Forelimb muscle (tissue), 1 donor: ENCODE results near the gene SAMD7. TPM values are rescaled to one million over a fixed set of nuclear protein-coding genes. Genes with fewer than 3 reads are reported as not detected.
A peak's percentile ranks its signal among the peaks of the same experiment; 100 is the strongest.

ENCODE experiments used
- DNase-seq: peaks from one replicate; pipeline ENCODE4 v3.0.0-alpha.2; 2013; ENCODE audit warnings: low read depth
- polyA plus RNA-seq: library from polyadenylated mRNA; unstranded; fragments of 120-200 nt; gene quantifications from one replicate; pipeline ENCODE4 v1.2.1, GENCODE V29; 2013; ENCODE audit not compliant: insufficient read length

SAMD7 gene
- polyA plus RNA-seq, 1 donor, result not detected

- DNase-seq, result no peak
Observed at GRCh38 chr3:169965562-169966427, 54.4 kb downstream of the SAMD7 start.

GRCh38 chr3:169966428-169966950 is 55.1 kb downstream of the SAMD7 start, which contains the start of gene SEC62:
TSS of gene SEC62 (plus strand) at chr3:169966807. CDS start at chr3:169966823, 16 bp downstream.
- peak; percentile 78 for DNase-seq

GRCh38 chr3:169966951-169967915 is 55.9 kb downstream of the SAMD7 start:
- no peak for DNase-seq

GRCh38 chr3:169968224-169968885 is 57.0 kb downstream of the SAMD7 start:
- no peak for DNase-seq

- no peak for DNase-seq
Observed at GRCh38 chr3:169969174-169970095, 58.1 kb downstream of the SAMD7 start.

GRCh38 chr3:169970847-169971246 is 59.5 kb downstream of the SAMD7 start:
- no peak for DNase-seq

- DNase-seq, result no peak
Observed at GRCh38 chr3:169971522-169971921, 60.1 kb downstream of the SAMD7 start.

- DNase-seq, result no peak
Observed at GRCh38 chr3:169980055-169980454, 68.7 kb downstream of the SAMD7 start.

- DNase-seq, result no peak
Observed at GRCh38 chr3:169984292-169984691, 72.9 kb downstream of the SAMD7 start.

Other genes with a start within 250 kb of the SAMD7 start
- 13.8 TPM for gene MECOM, start 247.9 kb upstream of the SAMD7 start, polyA plus RNA-seq
- 0.35 TPM for gene TERC, start 146.5 kb upstream of the SAMD7 start, polyA plus RNA-seq
- gene ACTRT3, start 142.0 kb upstream of the SAMD7 start, polyA plus RNA-seq, result 2.6 TPM
- gene MYNN, start 138.2 kb upstream of the SAMD7 start, polyA plus RNA-seq, result 18.7 TPM
- gene LRRIQ4, start 98.7 kb upstream of the SAMD7 start, polyA plus RNA-seq, result 0.13 TPM
- 3.5 TPM for gene LRRC34, start 98.7 kb upstream of the SAMD7 start, polyA plus RNA-seq
- not detected for gene LRRC31, start 41.6 kb upstream of the SAMD7 start, polyA plus RNA-seq
- 72.6 TPM for gene SEC62, start 55.2 kb downstream of the SAMD7 start, polyA plus RNA-seq
- 2.7 TPM for gene GPR160, start 126.4 kb downstream of the SAMD7 start, polyA plus RNA-seq